Chondrocyte (in vitro differentiated cells): Measurements from ENCODE around the gene NSG2. TPM values are rescaled to one million over a fixed set of nuclear protein-coding genes. Genes with fewer than 3 reads are reported as not detected.

ENCODE experiments used
- DNase-seq: peaks from one replicate; pipeline ENCODE4 v3.0.0; 2021; ENCODE audit warnings: mixed read lengths, low spot score
- H3K27ac Mint-ChIP-seq: one replicate; pipeline ENCODE4 v1.8.0; 2021; ENCODE audit warnings: mild to moderate bottlenecking, moderate library complexity, mixed read lengths; ENCODE audit not compliant: unreplicated experiment
- H3K27me3 Mint-ChIP-seq: 2 replicates; pipeline ENCODE4 v1.8.0; 2021; ENCODE audit warnings: low read depth, mixed read lengths
- H3K36me3 Mint-ChIP-seq: 2 replicates; pipeline ENCODE4 v1.8.0; 2021; ENCODE audit warnings: low read depth, mixed read lengths
- H3K4me1 Mint-ChIP-seq: 2 replicates; pipeline ENCODE4 v1.8.0; 2021; ENCODE audit warnings: low read depth, mild to moderate bottlenecking, mixed read lengths
- H3K4me3 Mint-ChIP-seq: one replicate; pipeline ENCODE4 v1.8.0; 2021; ENCODE audit warnings: mild to moderate bottlenecking, moderate library complexity, mixed read lengths; ENCODE audit not compliant: unreplicated experiment
- H3K9me3 Mint-ChIP-seq: 2 replicates; pipeline ENCODE4 v1.8.0; 2021; ENCODE audit warnings: low read depth, mixed read lengths
- total RNA-seq: library from RNA; stranded (reverse); gene quantifications from 3 replicates; pipeline ENCODE4 v1.2.1, GENCODE V29; 2021
- TF ChIP-seq, protein P1 (sequence below): fragments of 200-600 bp; sonication (generic); IDR thresholded peaks from 2 replicates; pipeline ENCODE4 v1.5.0; 2021; ENCODE audit warnings: antibody characterized with exemption, mild to moderate bottlenecking, moderate library complexity

NSG2 gene
- total RNA-seq, 1 donor from 2014 or later = not detected

DNA sequence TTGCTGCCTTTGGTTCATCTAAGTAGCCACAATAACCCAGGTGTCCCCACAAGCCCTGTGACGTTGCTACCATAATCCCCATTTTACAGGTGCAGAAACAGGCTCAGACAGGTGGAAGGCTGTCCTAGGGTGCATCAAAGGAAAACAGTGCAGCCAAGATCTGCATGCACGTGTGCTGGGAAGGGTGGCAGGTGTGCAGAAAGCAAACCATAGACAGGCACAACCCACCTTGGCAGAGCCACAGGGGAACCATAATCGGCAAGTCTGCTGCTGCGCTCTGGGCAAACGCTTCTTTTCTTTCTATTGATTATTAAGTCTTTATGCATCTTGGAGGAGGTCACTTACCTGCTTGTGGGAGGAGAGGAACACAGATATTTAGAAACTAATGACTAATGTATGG is 7.1 kb downstream of the NSG2 start:
- Mint-ChIP-seq H3K4me3 (no peak overlapping the region), H3K27ac (no peak overlapping the region), H3K4me1 (no peaks in the 10 kb centered on the region), H3K27me3 (peaks cover 31% of the 10 kb centered on the region), H3K36me3 (no peaks in the 10 kb centered on the region), H3K9me3 (no peaks in the 10 kb centered on the region)
- TF ChIP-seq, protein P1, sequence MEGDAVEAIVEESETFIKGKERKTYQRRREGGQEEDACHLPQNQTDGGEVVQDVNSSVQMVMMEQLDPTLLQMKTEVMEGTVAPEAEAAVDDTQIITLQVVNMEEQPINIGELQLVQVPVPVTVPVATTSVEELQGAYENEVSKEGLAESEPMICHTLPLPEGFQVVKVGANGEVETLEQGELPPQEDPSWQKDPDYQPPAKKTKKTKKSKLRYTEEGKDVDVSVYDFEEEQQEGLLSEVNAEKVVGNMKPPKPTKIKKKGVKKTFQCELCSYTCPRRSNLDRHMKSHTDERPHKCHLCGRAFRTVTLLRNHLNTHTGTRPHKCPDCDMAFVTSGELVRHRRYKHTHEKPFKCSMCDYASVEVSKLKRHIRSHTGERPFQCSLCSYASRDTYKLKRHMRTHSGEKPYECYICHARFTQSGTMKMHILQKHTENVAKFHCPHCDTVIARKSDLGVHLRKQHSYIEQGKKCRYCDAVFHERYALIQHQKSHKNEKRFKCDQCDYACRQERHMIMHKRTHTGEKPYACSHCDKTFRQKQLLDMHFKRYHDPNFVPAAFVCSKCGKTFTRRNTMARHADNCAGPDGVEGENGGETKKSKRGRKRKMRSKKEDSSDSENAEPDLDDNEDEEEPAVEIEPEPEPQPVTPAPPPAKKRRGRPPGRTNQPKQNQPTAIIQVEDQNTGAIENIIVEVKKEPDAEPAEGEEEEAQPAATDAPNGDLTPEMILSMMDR = no peak
- DNase-seq = no peak

DNA sequence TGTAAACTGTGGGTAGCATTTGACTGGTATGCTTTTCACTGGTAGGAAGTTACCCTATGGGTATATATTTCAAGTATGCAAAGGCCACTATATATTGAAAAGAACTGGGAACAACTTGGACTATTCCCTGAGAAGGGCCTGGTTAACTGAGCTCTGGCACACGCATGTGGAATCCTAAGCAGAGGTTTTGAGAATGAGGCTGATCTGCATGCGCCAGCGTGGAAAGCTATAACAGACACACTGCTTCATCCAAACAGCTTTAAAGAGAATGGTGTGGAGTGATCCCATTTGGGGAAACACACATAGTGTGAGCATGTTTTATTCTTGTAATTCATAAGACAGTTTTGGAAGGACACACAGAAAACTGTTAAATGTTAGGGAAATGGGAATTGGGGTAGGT is 8.4 kb downstream of the NSG2 start:
- TF ChIP-seq, protein P1 = no peak
- no peaks in the 10 kb centered on the region for H3K4me1 Mint-ChIP-seq
- no peaks in the 10 kb centered on the region for H3K9me3 Mint-ChIP-seq
- H3K27me3 Mint-ChIP-seq = peaks cover 33% of the 10 kb centered on the region
- DNase-seq = no peak
- no peaks in the 10 kb centered on the region for H3K36me3 Mint-ChIP-seq
- H3K4me3 Mint-ChIP-seq = no peak overlapping the region
- no peak overlapping the region for H3K27ac Mint-ChIP-seq

DNA sequence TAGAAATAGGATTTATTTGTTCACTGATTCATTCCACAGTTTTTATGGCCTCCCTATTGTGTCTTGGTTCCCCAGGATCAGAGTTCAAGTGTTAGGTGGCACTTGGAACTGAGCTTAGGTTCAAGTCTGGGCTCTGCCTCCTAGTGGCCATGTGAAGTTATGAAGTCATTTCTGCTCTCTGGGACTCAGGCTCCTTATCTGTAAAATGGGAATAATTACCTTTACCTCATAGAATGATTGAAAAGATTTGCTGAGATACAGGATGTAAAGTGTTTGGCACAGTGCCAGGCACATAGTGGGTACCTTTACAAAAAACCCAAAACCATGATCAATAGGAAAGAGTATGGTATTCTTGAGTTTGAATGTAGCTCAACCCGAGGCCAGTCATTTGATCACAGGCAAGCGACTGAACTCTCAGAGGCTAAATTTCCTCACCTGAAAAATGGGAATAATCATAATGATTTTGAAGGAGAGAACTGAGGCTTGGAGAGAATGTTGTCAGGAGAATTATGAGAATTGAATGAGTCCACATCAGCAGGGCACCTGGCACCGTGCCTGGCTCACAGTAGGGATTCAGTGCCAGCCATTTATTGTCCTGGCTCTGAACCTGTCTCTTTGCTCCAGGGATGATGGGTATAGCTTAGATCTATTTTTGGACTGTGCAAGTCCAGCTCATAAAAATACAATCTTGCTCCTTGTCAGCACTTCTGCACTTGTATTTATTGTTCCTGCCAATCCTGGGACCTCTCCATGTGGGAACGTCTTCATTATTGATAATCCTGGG is 10.8 kb downstream of the NSG2 start:
- no peaks in the 10 kb centered on the region for H3K9me3 Mint-ChIP-seq
- no peak overlapping the region for H3K4me3 Mint-ChIP-seq
- H3K4me1 Mint-ChIP-seq = no peaks in the 10 kb centered on the region
- TF ChIP-seq, protein P1 = peak; percentile 32
- peaks cover 2% of the 10 kb centered on the region for H3K36me3 Mint-ChIP-seq
- H3K27me3 Mint-ChIP-seq = peaks cover 32% of the 10 kb centered on the region
- no peak overlapping the region for H3K27ac Mint-ChIP-seq
- no peak for DNase-seq

DNA sequence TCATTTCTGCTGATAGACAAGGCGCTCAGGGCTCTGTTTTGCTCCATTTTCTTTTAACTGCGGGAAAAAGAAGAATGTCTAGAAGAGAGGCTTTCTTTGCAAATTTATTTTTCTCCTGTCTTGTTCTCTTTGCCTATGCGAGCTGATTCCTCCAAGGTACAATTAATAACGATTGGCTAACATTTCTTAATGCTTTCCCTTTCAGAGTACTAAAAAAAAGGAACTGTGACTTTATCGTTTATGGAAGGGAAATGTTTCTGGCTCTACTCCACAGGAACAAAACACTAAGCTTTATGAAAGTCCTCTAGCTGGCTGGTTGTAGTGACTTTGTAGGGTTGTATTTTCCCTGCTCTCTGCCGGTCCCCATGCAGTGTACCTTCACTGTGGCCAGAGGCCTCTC is 11.7 kb downstream of the NSG2 start:
- no peak overlapping the region for H3K27ac Mint-ChIP-seq
- TF ChIP-seq, protein P1 = no peak
- H3K4me1 Mint-ChIP-seq = no peaks in the 10 kb centered on the region
- no peaks in the 10 kb centered on the region for H3K9me3 Mint-ChIP-seq
- no peak for DNase-seq
- peaks cover 30% of the 10 kb centered on the region for H3K27me3 Mint-ChIP-seq
- H3K4me3 Mint-ChIP-seq = no peak overlapping the region
- H3K36me3 Mint-ChIP-seq = peaks cover 2% of the 10 kb centered on the region

DNA sequence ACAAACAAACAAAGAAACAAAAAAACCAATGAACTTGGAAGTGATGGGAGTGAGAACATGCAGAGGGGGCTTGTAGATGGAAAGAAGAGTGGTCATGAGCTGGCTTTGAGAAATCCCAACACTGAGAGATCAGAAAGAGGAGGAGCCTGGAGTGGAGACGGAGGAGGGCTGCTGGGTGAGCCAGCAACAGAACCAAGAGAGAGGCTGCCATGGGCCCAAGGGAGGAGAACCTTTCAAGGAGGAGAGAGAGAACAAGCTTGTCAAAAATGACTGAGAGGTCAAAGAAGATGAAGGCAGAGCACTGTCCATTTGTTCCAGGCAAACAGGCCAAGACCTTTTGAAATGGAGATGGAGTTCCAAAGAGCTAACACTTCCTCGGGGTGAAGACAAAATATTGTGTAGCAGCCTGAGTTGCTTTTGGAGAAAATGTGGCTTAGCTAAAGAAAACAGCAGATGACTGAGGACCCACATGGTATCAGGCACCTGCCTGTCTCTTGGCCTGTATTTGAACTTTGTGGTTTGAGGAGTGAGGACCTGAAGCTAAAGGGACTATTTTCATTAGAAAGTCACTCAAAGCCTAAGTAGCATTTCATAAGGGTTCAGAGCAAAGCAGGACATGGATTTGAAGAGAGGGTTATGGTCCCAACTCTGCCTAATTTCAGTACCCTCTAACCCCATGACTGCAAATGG is 13.1 kb downstream of the NSG2 start:
- TF ChIP-seq, protein P1 = no peak
- H3K9me3 Mint-ChIP-seq = no peaks in the 10 kb centered on the region
- H3K27me3 Mint-ChIP-seq = peaks cover 34% of the 10 kb centered on the region
- H3K4me1 Mint-ChIP-seq = no peaks in the 10 kb centered on the region
- no peak overlapping the region for H3K27ac Mint-ChIP-seq
- H3K36me3 Mint-ChIP-seq = peaks cover 2% of the 10 kb centered on the region
- no peak for DNase-seq
- H3K4me3 Mint-ChIP-seq = no peak overlapping the region
